Thoracic aorta (tissue), 2 donors: ENCODE measurements around the gene STAT1. TPM values are rescaled to one million over a fixed set of nuclear protein-coding genes. Genes with fewer than 3 reads are reported as not detected.

Experiments used
- ATAC-seq: fragments of 150-250 bp; one replicate; pipeline ENCODE4 v1.8.0; 2017; ENCODE audit warnings: low read depth; ENCODE audit not compliant: insufficient number of reproducible peaks, low FRiP score
- DNase-seq: peaks from one replicate; pipeline ENCODE4 v3.0.0-alpha.2; 2020; ENCODE audit warnings: low spot score
- H3K27ac ChIP-seq, 2 donors: fragments of 200-600 bp; sonication (generic); 1 replicate in 1 of 2; 2 replicates in 1 of 2; pipeline ENCODE4 v1.5.1; 2016; ENCODE audit warnings: mild to moderate bottlenecking in 2 of 2, moderate library complexity in 2 of 2
- H3K27me3 ChIP-seq: fragments of 200-600 bp; sonication (generic); replicated peaks from 2 replicates; pipeline ENCODE4 v1.6.0; 2016; ENCODE audit warnings: mild to moderate bottlenecking; ENCODE audit not compliant: insufficient read depth
- H3K36me3 ChIP-seq: fragments of 200-600 bp; sonication (generic); one replicate; pipeline ENCODE4 v1.5.1; 2016
- H3K4me1 ChIP-seq, 2 donors: fragments of 200-600 bp; sonication (generic); 1 replicate in 1 of 2; 2 replicates in 1 of 2; pipeline versions ENCODE4 v1.5.1 to v1.6.0; 2016; ENCODE audit warnings: low read depth in 2 of 2, mild to moderate bottlenecking in 1 of 2; ENCODE audit not compliant: control insufficient read depth in 1 of 2
- H3K4me3 ChIP-seq: fragments of 200-600 bp; sonication (generic); 2 replicates; pipeline ENCODE4 v1.5.1; 2016; ENCODE audit warnings: mild to moderate bottlenecking
- H3K9me3 ChIP-seq: fragments of 200-600 bp; sonication (generic); 2 replicates; pipeline ENCODE4 v1.5.1; 2016
- CTCF ChIP-seq: fragments of 200-600 bp; sonication (generic); IDR thresholded peaks from one replicate; pipeline ENCODE4 v1.5.1; 2019; ENCODE audit warnings: antibody characterized with exemption
- total RNA-seq, 2 donors: library from RNA; depleted of rRNA; stranded (reverse); fragments of >200 nt; gene quantifications; one replicate each; pipeline versions ENCODE4 v1.1.0 to v1.2.3, GENCODE V29; 2016

Gene STAT1
- total RNA-seq, 2 donors from 2014 or later, result 67.4 to 82.6 TPM

GRCh38 chr2:190987938-190988337, 26.0 kb downstream of the STAT1 start:
- Histone ChIP-seq H3K4me3 (no peak overlapping the region), H3K4me1 (no peaks in the 10 kb centered on the region), H3K27me3 (no peaks in the 10 kb centered on the region), H3K9me3 (no peaks in the 10 kb centered on the region), H3K36me3 (peaks cover 63% of the 10 kb centered on the region), H3K27ac (no peak overlapping the region)
- ATAC-seq, result no peak
- TF ChIP-seq CTCF, result no peak
- no peak for DNase-seq

GRCh38 chr2:190987116-190987515, 26.9 kb downstream of the STAT1 start:
- Histone ChIP-seq H3K36me3 (peaks cover 67% of the 10 kb centered on the region), H3K4me3 (no peak overlapping the region), H3K27me3 (no peaks in the 10 kb centered on the region), H3K9me3 (no peaks in the 10 kb centered on the region), H3K4me1 (no peaks in the 10 kb centered on the region), H3K27ac (no peak overlapping the region)
- DNase-seq (no peak), ATAC-seq (no peak)
- TF ChIP-seq CTCF, result no peak

- H3K27me3 ChIP-seq, result no peaks in the 10 kb centered on the region
- ATAC-seq (no peak), DNase-seq (no peak)
- no peak overlapping the region for H3K4me3 ChIP-seq
- no peak overlapping the region for H3K27ac ChIP-seq
- TF ChIP-seq CTCF, result no peak
- peaks cover 0 to 1% of the 10 kb centered on the region in 2 donors for H3K4me1 ChIP-seq
- H3K9me3 ChIP-seq, result no peaks in the 10 kb centered on the region
- H3K36me3 ChIP-seq, result peaks cover 67% of the 10 kb centered on the region
Measured at GRCh38 chr2:190986221-190986953, 27.6 kb downstream of the STAT1 start.

GRCh38 chr2:190984595-190984994, 29.4 kb downstream of the STAT1 start:
- peaks cover 52% of the 10 kb centered on the region for H3K36me3 ChIP-seq
- no peak overlapping the region for H3K4me3 ChIP-seq
- no peaks in the 10 kb centered on the region for H3K27me3 ChIP-seq
- DNase-seq (no peak), ATAC-seq (no peak)
- H3K27ac ChIP-seq, result no peak overlapping the region
- no peak for TF ChIP-seq CTCF
- no peaks in the 10 kb centered on the region for H3K9me3 ChIP-seq
- peaks cover 0 to 18% of the 10 kb centered on the region in 2 donors for H3K4me1 ChIP-seq

- H3K9me3 ChIP-seq, result no peaks in the 10 kb centered on the region
- H3K36me3 ChIP-seq, result peaks cover 46% of the 10 kb centered on the region
- TF ChIP-seq CTCF, result no peak
- H3K27me3 ChIP-seq, result no peaks in the 10 kb centered on the region
- H3K4me1 ChIP-seq, result peaks cover 0 to 18% of the 10 kb centered on the region in 2 donors
- DNase-seq, result no peak
- H3K27ac ChIP-seq, result no peak overlapping the region
- H3K4me3 ChIP-seq, result no peak overlapping the region
- ATAC-seq, result no peak
Measured at GRCh38 chr2:190982262-190983034, 31.5 kb downstream of the STAT1 start.
